GM19239 (cell line): ENCODE results near the gene BCAS3.

Source experiments
- DNase-seq: peaks from one replicate; pipeline ENCODE4 v3.0.0; 2011; ENCODE audit warnings: low spot score; ENCODE audit not compliant: insufficient read length
- FAIRE-seq: peaks from 2 replicates; lab custom pipeline; 2011; peaks lifted over from hg19 to GRCh38; lab: Jason Lieb, UNC

The BCAS3 gene

GRCh38 chr17:61392679-61393078, 715.0 kb downstream of the BCAS3 start:
- no peak for FAIRE-seq
- no peak for DNase-seq

DNA sequence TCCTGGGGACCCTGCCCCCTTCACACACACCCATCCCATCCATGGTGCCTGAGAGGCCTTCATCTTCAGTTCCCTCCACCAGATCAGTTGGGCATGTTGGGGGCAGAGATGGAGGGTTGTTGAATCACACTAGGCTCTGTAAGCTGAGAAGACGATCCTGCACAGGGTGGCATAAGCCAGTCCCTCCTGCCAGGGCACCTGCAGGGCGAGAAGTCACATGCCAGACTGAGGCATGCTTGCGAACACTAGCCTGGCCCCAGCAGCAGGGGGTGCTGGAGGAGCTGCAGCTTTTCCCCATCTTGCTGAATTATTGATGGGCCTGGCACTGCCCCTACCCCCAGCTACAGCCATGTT, 715.9 kb downstream of the BCAS3 start:
- no peak for DNase-seq
- FAIRE-seq, result no peak

GRCh38 chr17:61393904-61394629, 716.4 kb downstream of the BCAS3 start:
- DNase-seq, result no peak
- FAIRE-seq, result no peak

DNA sequence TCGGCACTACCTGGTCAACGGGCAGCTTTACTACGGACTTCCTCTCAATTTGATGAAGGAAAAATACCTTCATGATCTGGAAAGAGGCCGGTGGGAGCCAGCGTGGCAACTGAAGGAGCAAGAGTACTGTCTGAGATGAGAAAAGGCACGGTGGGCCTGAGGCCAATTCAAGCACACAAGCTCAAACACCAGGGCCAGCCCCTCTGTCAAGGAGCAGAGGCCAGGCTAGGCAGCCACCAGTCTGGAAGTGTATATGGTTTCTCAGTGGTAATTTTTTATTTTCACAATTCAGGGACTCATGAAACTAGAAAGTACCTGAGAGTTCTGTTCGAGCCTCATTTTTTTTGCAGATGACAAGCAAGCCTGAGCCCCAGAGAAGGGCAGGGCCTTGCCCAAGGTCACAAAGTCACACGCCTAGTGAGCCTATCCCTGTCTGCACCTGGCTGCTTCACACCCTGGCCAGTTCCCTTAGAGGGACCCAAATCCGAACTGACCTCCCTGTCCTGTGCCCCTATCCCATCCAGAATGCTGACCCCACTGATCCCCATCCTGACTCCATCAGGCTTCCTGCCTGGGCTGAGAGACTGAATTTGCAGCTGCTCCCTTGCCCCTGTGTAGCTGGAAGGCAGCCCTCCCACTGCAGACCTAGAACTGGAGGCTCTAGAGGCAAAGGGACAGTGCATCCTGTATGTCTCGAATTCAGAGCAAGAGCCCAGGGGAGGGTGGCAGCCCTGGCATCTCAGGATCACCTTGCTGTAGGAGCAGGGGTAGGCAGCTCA, 717.2 kb downstream of the BCAS3 start:
- DNase-seq, result no peak
- no peak for FAIRE-seq

DNA sequence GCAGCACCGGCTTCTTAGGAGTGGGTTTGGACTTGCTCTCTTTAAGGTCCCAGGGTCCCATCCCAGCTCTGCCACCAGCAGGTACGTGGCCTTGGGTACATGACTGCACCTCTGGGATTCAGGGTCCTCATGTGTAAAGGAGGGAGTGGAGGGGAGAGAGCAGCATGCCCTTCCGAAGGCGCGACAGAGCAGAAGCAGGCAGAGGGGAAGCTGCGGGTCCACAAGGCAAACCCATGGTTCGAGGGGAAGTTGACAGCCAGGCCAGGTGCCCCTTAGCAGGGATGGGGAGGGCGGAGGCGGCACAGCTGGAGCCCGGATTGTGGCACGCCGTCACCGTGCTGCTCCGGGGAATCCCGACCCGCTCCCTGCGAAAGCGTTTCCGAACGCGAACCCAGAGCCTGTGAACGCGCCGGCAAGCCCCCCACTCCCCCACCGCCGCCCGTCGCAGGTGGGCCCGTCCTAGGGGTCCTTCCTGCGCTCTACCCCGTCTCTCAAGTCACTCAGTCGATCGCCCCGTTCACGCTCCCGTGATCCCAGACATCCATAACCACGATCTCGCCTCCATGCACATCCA, 717.8 kb downstream of the BCAS3 start:
- no peak for FAIRE-seq
- DNase-seq, result no peak

- DNase-seq (no peak), FAIRE-seq (no peak)
Measured at GRCh38 chr17:61395983-61396585, 718.4 kb downstream of the BCAS3 start.

- FAIRE-seq (no peak), DNase-seq (no peak)
Measured at GRCh38 chr17:61396586-61397085, 719.0 kb downstream of the BCAS3 start.

- FAIRE-seq (no peak), DNase-seq (no peak)
Measured at GRCh38 chr17:61397086-61397842, 719.6 kb downstream of the BCAS3 start.

- DNase-seq, result no peak
- FAIRE-seq, result no peak
Measured at GRCh38 chr17:61398721-61399130, 721.1 kb downstream of the BCAS3 start.

DNA sequence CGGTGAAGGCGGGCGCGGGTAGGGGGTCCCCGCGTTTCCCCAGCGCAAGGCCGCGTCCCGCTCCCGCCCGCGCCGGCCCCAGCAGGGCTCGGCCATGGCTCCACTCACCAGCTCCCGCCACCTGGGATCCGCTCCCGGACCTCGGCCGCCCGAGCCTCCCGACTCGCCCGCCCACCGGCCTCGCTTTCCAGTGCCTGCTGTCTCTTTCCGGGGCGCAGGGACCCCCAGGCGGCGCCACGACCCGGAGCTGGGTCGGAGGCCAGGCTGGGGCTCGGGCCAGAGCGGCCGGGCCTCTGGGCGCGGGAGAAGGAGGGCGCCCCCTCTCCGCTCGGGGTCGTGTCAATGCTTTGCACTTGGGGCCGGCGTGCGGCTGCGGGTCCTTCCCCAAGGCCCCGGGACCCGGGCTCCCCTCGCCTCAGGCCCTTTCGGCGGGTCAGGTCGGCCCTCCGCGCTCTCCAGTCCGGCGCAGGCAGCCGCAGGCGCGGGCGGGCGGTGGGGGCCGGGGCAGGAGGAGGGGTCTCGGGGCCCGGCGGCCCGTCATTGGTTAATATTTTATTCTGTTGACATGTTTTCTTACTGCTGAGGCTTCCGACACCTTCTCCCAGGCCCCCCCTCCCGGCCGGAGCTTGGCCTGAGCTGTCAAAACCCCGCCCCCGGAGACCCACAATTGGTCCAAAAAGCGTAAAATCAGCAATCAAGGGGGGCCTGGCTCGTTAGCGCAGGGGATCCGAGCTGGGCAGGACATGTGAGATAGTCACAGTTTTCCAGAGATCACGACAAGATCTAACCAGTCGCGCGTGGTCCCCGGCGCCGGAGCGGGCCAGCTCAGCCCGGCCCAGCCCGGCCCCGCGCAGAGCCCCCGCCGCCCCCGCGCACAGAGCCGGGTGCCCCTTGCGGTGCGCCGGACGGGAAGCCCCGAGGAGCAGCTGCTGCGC, 721.7 kb downstream of the BCAS3 start, which contains the start of gene TBX2:
Gene TBX2 (plus strand): TSS at position 713 of the 935 bp plus-strand sequence. CDS start 334 bp downstream, outside the sequence.
- no peak for FAIRE-seq
- no peak for DNase-seq

DNA sequence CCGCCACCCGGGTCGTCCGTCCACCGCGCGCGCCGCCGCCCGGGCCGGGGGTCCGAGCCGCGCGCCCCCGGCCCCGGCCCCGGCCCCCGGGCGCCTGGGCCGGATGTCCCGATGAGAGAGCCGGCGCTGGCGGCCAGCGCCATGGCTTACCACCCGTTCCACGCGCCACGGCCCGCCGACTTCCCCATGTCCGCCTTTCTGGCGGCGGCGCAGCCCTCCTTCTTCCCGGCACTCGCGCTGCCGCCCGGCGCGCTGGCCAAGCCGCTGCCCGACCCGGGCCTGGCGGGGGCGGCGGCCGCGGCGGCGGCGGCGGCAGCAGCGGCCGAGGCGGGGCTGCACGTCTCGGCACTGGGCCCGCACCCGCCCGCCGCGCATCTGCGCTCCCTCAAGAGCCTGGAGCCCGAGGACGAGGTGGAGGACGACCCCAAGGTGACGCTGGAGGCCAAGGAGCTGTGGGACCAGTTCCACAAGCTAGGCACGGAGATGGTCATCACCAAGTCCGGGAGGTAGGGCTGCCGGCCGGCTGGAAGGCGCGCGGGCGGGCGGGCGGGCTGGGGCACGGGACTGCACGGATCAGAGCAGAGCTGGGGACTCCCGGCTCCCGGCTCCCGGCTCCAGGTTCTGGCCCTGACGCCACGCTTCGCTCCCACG, 722.5 kb downstream of the BCAS3 start:
- FAIRE-seq, result no peak
- DNase-seq, result no peak

DNA sequence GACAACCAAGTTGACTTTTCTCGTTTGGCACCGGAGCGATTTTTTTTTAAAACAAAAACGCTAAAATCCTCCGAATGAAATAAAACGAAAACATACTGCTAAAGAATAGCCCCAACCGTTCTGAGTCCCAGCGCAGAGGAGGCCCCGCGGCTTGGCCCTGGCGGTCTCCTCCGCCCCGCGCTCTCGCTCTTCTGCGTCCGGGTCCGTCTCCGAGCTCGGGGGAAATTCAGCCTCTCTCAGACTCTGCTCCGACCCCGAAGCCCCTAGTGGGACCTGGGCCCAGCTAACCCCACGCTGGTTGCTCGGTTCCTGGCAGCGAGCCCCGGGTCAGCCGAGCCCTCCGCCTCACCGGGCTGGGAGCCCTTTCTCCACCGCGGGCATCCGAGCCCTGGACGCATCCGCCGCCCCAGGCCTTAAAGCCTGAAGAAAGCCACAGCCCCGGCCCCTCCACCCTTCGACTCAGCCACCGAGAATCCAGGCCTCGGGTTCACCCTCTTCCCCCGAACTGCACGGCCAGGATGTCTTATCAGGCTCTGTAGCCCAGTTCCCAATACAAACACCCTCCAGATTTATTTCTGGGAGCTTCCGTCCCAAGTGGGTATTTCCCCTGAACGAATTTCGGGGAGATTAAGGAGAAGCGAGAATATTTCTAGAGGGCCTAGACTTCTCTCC, 723.2 kb downstream of the BCAS3 start:
- no peak for DNase-seq
- FAIRE-seq, result no peak

DNA sequence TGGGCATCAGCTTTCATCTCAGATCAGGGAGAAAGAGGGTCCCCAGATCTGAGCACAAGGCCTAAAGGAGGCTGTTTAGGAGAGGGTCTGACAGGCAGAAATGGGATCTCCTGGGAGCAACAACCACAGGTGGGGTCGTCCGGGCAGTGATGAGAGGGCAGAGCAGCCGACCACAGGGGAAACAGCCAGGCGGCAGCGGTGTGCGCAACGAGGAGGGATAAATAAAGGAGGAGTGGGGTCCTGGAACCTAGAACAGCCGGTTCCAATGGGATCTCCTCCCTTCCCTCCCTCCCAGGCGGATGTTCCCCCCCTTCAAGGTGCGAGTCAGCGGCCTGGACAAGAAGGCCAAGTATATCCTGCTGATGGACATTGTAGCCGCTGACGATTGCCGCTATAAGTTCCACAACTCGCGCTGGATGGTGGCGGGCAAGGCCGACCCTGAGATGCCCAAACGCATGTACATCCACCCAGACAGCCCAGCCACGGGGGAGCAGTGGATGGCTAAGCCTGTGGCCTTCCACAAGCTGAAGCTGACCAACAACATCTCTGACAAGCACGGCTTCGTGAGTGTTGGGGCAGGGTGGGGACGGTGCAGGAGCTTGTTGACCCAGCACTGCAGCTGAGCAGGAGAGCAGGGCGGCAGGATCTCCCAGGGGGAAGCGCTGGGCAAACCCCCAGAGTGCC, 723.9 kb downstream of the BCAS3 start:
- no peak for FAIRE-seq
- no peak for DNase-seq

- no peak for FAIRE-seq
Measured at GRCh38 chr17:61402073-61402541, 724.5 kb downstream of the BCAS3 start.

GRCh38 chr17:61402978-61403800, 725.5 kb downstream of the BCAS3 start:
- no peak for DNase-seq
- FAIRE-seq, result no peak

More at GRCh38 chr17:61402073-61402541, 724.5 kb downstream of the BCAS3 start:
- no peak for DNase-seq
